GM19372 (cell line): ENCODE results near the gene ARL8A.
"Not testable (repeated sequence)": the region's sequence is repeated elsewhere in the genome, so short reads cannot be mapped to it uniquely, and the experiment has no call there.

Source experiments
- ATAC-seq: cut with Tn5 transposase; IDR thresholded peaks from one replicate; pipeline ENCODE4 v1.9.1; 2021; ENCODE audit warnings: mild to moderate bottlenecking, low read depth, moderate library complexity; ENCODE audit not compliant: unreplicated experiment

The ARL8A gene

GRCh38 chr1:202123336-202123813, 21.2 kb downstream of the ARL8A start:
- no peak for ATAC-seq

DNA sequence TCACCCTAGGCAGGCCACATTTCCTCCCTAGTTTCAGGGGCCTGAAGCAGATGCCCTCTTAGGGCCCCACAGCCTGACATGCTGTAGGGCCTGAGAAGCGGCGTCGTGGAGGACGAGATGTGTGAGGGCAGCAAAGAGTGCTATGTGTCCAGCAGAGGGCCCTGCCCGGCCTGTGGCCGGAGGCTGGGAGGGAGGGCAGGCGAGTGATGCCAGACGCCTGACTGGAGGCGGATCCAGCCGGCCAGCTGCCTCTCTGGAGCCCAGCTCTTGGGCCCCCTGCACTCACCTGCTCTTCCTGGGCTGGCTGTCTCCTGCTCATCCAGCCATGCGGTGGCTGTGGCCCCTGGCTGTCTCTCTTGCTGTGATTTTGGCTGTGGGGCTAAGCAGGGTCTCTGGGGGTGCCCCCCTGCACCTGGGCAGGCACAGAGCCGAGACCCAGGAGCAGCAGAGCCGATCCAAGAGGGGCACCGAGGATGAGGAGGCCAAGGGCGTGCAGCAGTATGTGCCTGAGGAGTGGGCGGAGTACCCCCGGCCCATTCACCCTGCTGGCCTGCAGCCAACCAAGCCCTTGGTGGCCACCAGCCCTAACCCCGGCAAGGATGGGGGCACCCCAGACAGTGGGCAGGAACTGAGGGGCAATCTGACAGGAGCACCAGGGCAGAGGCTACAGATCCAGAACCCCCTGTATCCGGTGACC, 21.8 kb downstream of the ARL8A start, which contains the start of gene GPR37L1:
Gene GPR37L1, plus strand, starts transcription at position 279 of the 697 bp plus-strand sequence. Its CDS starts 47 bp downstream, at position 326.
- no peak for ATAC-seq

DNA sequence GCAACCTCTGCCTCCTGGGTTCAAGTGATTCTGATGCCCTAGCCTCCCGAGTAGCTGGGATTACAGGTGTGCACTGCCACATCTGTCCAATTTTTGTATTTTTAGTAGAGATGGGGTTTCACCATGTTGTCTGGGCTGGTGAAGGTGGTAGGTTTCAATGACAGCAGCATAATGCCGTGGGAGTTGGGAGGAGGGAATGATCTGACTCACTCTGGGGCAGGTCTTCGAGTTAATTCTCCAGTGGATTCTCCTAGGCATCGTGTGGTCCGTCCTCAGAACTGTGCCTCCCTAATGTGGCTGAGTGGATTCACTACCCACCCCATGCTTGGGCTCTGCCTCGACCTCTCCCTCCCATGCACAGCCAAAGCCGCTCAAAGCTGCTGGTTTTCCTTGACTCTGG, 23.5 kb downstream of the ARL8A start:
- ATAC-seq = no peak

DNA sequence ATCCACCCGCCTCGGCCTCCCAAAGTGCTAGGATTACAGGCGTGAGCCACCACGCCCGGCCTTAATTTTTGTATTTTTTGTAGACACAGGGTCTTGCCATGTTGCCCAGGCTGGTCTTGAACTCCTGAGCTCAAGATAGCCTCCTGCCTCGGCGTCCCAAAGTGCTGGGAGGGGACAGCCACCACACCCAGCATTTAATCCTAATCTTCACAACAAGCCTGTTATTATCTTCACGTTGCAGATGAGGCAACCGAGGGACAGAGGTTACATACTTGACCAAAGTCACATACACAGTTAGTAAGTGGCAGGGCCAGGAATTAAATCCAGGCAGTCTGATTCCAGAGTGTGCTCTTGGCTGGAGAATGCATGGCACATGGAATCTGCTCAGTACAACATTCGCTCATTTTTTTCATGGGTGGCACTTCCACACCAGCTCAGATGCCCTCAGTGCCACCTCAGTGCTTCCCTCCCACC, 26.6 kb downstream of the ARL8A start:
- ATAC-seq = no peak

GRCh38 chr1:202116287-202116686, 28.2 kb downstream of the ARL8A start:
- ATAC-seq = no peak

GRCh38 chr1:202113690-202114300, 30.7 kb downstream of the ARL8A start:
- peak; percentile 50 for ATAC-seq

DNA sequence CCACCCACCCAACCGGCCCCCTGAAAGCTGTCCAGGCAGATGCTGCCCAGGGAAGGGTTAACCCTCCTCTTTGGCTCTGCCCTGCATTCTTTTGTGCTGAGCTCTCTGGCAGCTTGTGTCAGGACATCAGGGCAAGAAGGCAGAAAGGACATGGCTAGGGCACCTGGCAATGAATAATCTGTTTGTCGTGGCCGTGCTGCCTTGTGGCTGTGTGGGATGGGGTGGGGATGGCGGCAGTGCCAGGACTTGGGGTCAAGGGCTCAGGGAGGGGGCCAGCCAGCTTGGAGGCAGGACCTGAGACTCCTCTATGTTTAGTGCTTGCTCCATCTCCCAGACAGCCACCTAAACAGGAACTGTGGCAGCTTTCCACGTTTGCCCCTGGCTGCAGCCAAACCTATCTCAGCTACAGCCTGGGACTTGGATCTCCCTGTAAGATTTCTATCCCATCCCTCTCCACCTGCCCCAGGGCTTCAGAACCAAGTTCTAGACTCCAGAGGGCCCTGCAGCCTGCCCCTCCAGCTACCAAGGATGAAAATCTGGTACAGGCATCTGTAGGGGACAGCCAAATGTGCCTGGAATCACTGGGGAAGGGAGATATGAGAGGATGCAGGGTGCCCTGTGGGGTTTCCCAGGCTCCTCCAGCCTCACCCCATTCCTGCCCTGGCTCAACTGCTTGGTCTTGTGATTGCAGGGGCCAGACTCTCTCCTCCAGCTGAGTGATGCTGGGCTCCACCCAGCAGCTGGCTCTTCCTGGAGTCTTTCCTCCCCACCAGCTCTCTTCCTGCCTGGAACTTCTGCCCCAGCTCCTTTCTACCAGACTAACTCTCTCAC, 31.5 kb downstream of the ARL8A start:
- no peak for ATAC-seq

- not testable (repeated sequence) for ATAC-seq
Measured at GRCh38 chr1:202111589-202111988, 32.9 kb downstream of the ARL8A start.

DNA sequence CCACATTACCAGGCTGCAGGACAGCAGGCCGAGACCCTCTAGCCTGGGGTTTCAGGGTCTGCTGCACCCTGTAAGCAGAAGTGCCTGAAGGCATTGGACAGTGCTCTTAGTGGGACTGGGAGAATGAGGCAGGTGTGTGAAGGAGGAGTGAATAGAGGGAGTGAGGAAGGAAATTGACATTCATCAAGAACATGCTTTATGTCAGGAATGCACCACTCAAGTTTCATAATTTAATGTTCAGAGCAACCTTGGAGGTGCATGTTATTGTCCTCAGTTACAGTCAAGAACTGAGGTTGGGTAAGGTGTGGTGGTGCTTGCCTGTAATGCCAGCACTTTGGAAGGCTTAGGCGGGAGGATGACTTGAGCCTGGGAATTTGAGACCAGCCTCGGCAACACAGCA, 33.6 kb downstream of the ARL8A start:
- ATAC-seq = no peak

DNA sequence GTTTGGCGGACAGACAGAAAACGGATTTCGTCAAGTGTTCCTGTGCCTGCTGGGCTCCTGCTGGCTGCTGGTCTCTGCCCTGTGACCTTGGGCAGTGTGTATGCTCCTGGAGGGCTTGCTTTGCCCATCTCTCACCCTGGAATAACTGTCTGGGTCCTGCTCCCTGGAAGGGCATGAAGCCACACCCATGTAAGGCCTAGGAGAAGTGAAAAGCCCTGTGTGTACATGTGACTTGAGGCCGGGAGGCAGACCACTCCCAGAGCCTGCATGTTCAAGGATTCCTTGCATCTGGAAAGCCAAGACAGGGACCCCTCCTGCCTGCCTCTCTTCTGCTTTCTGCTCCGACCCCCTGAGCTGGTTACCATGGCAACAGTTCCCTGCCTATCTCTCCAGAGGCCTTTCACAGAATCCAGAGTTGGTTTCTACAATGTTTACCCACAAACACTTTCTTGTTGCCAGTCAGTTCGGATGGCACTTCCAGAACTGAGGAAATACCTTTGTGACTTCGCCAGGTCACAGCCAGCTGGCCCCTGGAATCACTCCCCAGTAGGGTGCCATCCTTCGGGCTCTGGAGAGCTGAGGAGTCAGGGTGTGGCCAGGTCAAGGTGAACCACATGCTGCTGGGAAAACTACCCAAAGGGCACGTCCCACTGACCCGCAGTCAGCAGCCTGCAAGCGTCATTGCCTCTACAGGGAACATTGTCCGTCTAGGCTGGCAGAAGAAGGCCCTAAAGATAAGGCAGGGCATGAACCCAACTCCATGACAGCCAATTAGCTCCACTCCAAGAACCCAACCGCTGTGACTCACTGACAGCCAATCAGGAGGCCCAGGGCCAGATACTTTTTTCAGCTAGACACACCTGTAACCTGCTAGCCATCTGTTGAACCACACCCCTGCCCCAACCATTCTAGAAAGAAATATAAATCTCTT, 36.5 kb downstream of the ARL8A start:
- no peak for ATAC-seq

DNA sequence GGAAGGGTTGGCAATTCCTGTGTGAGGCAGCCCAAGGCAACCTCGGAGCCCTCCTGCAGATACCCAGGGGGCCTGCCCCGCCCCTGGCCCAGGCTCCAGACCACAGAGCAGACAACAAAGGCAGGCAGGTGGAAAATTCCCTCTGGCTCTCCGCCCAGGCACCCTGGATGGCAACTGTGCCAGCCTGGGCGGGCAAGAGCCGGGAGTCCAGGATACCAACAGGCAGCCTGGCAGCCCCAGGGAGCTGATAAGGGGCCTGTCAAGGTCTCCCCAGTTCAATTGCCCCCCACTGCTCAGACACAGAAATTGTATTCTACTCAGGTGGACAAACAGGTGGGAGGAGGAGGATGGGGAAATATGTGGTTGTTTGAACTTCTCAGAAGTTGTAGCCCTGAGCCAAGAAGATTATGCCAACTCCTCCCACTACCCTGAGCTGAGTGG, 37.2 kb downstream of the ARL8A start:
- ATAC-seq = no peak

GRCh38 chr1:202106340-202107254, 37.9 kb downstream of the ARL8A start:
- ATAC-seq = no peak

DNA sequence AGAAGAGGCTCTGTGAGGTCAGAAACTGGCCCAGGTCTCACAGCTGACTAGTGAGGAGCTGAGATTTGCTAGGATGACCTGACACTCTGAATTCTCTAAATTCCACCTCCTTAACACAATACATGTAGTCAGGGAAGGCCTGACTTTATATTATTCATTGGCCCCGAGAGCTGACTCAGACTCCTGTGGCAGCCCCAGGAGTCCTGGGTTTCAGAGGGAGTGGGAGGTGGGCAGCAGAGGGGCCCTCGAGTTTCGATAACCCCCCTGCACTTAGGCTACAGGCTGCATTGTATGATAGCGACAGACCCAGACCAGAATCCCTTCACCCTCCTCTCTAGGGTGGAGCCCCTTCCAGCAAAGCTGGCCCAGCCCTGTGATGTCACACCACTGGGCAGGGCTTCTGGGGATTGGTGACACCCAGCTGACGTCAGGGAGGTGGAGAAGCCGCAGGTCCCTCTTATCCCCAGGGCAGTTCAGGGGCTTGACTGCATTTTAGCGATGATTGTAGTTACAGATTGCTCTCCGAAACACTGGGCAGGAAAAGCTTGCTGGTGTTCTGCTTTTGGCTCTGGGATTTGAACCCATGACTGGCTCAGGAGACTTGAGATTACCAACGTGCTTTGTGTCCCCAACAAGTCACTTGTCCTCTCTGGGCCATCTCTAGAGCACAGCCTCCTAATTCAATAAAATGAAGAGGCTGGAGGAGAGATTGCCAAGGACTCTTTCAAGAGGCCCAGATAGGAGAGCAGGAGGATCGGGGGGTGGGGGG, 38.8 kb downstream of the ARL8A start:
- no peak for ATAC-seq

DNA sequence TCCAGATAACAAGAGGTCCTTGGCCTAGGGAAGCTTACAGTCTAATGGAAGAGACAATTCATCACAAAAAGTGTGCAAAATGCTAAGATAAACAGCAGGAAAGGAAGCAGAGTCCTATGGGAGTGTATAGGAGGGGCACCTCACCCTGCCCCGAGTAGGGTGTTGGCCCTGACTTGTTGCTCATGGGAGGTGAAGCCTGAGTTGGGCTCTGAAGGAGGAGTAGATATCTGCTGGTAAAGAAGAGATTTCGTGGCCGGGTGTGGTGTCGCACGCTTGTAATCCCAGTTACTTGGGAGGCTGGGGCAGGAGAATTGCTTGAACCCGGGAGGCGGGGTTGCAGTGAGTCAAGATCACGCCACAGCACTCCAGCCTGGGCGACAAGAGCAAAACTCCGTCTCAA, 40.5 kb downstream of the ARL8A start:
- no peak for ATAC-seq

GRCh38 chr1:202101184-202101583, 43.4 kb downstream of the ARL8A start:
- no peak for ATAC-seq

GRCh38 chr1:202093858-202094257, 50.7 kb downstream of the ARL8A start:
- no peak for ATAC-seq

DNA sequence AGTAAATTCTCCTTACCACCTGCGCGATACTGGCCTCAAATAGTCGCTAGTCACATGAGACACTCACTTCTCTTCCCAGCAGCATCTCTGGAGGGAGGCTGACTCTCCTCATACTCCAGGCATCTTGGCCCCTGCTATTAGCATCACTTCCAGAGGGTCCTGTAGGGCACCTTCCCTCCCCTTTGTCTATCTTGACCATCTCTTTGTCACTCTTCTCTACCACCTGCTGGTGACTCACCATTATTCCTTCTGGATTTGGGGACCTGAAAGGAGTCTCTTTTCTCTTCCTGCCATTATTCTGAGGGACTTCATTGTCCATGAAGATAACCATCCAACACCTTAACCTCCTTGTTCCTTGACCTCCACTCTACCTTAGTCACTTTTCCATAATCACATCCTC, 53.5 kb downstream of the ARL8A start:
- no peak for ATAC-seq

DNA sequence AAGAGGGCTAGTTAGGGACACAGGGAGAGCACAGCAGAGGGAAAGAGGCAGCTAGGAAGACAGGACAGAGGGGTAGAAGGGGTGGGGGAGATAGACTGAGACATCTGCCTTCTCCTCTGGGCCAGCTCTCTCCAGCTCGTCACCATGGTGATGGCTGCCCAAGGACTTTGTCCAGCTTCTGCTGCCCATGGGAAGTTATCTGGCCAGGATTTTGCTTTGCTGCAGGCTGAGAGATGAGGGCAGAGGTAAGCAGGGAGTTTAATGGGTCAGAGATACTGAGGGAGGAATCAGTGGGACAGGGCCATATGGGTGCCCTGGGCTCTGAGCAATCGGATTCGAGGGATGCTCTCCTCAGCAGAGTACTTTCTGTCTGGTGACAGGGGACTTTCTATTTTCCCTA, 56.3 kb downstream of the ARL8A start:
- no peak for ATAC-seq
